K562 (cell line): ENCODE measurements around the gene BDNF.

Experiments used
- CBX2 ChIP-seq: fragments of 200-600 bp; sonication (generic); IDR thresholded peaks from one replicate; pipeline ENCODE4 v1.6.1; 2012; ENCODE audit warnings: mild to moderate bottlenecking, low read length, inconsistent platforms; ENCODE audit not compliant: insufficient read depth, poor library complexity, severe bottlenecking
- CHD4 ChIP-seq: fragments of 200-600 bp; sonication (generic); IDR thresholded peaks from 3 replicates; pipeline ENCODE4 v1.6.1; 2012; ENCODE audit warnings: low read depth, mild to moderate bottlenecking, mixed read lengths, low read length, inconsistent platforms; ENCODE audit not compliant: insufficient read depth, insufficient replicate concordance, poor library complexity, severe bottlenecking
- RAD21 ChIP-seq, 2 experiments: fragments of 250-450 bp in 1 of 2; fragments of 450-650 bp in 1 of 2; sonication (Bioruptor Pico) in 1 of 2; formaldehyde crosslinking in 1 of 2; IDR thresholded peaks in 1 of 2; conservative IDR thresholded peaks in 1 of 2; 2 replicates each; pipeline versions ENCODE4 v1.4.0 to v1.8.0; 2020 to 2022; ENCODE audit warnings: mild to moderate bottlenecking in 2 of 2, moderate library complexity in 1 of 2
- TF ChIP-seq, protein P1 (sequence below), 2 experiments: IDR thresholded peaks; 2 replicates each; pipeline ENCODE4 v1.6.1; 2011; ENCODE audit warnings: borderline replicate concordance in 1 of 2, control low read depth in 1 of 2, low read depth in 1 of 2, low read length in 1 of 2, mild to moderate bottlenecking in 1 of 2, mixed read lengths in 1 of 2, moderate library complexity in 1 of 2; ENCODE audit not compliant: insufficient read depth in 1 of 2, insufficient read length in 1 of 2, poor library complexity in 1 of 2, severe bottlenecking in 1 of 2; ENCODE audit errors: extremely low read depth in 1 of 2

DNA sequence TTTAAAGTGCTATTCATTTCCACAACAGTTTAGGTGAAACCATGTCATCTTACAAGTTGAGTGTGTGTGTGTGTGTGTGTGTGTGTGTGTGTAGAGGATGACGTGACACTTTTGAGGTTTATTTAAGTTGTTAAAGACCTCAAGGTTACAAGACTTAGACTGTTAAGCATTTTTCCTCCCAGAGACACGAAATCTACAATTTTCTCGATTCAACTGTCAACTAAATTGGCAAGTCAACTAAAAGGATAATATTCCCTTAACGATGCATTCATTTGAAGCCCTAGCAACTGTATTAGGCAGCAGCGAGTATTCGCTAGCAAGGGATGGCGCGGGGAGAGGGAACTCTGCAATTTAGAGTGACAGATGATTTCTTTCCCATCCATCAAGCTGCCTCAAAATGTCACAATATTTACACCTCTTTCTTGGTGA lies 17.6 kb upstream of the BDNF start:
- no peak for TF ChIP-seq CHD4
- no peak for TF ChIP-seq CBX2
- no peak for TF ChIP-seq RAD21 (CRISPR knock-in tag; conservative IDR thresholded peaks at IDR 0.05 in 1 of 2, IDR thresholded peaks at IDR 0.05 in 1 of 2)
- TF ChIP-seq, protein P1, sequence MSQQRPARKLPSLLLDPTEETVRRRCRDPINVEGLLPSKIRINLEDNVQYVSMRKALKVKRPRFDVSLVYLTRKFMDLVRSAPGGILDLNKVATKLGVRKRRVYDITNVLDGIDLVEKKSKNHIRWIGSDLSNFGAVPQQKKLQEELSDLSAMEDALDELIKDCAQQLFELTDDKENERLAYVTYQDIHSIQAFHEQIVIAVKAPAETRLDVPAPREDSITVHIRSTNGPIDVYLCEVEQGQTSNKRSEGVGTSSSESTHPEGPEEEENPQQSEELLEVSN (IDR thresholded peaks at IDR 0.05; ENCODE audit: borderline replicate concordance in 1 of 2, extremely low read depth in 1 of 2, insufficient read depth in 1 of 2, insufficient read length in 1 of 2, low read depth in 1 of 2, low read length in 1 of 2, poor library complexity in 1 of 2, severe bottlenecking in 1 of 2) = no peak
